ENCODE data around the gene GATAD2A.

- TF ChIP-seq CTCF (IDR thresholded peaks at IDR 0.05; ENCODE audit: borderline replicate concordance, extremely low read depth, low read length, poor library complexity, severe bottlenecking) (no peak), EZH2 (IDR thresholded peaks at IDR 0.05; ENCODE audit: borderline replicate concordance, low read depth, low read length, severe bottlenecking) (no peak)
Measured at GRCh38 chr19:19545707-19546106, 140.2 kb downstream of the GATAD2A start.

All from DND-41 (cell line).